Measurements from ENCODE around the gene IFT27.

IFT27 gene

GRCh38 chr22:36724836-36725235, 51.1 kb downstream of the IFT27 start:
- no peak for DNase-seq (ENCODE audit: low spot score)

GRCh38 chr22:36722055-36722454, 53.9 kb downstream of the IFT27 start:
- DNase-seq (ENCODE audit: low spot score) = no peak

- no peak for DNase-seq (ENCODE audit: low spot score)
Measured at GRCh38 chr22:36715647-36716046, 60.3 kb downstream of the IFT27 start.

GRCh38 chr22:36714110-36714509, 61.8 kb downstream of the IFT27 start:
- DNase-seq (ENCODE audit: low spot score) = no peak

GRCh38 chr22:36713436-36713835, 62.5 kb downstream of the IFT27 start:
- no peak for DNase-seq (ENCODE audit: low spot score)
